ENCODE results near the gene ATXN7L3B. TPM values are rescaled to one million over a fixed set of nuclear protein-coding genes. Genes with fewer than 3 reads are reported as not detected.

Gene ATXN7L3B
- total and polyA plus RNA-seq, 2 of the 4 experiments (the other 2 are of a cell fraction): 12.9 to 21.7 TPM

GRCh38 chr12:74579981-74580380 lies 42.3 kb downstream of the ATXN7L3B start:
- BruUV-seq (replicated peaks): no TSS peak
- Histone ChIP-seq H3K4me2 (ENCODE audit: low read depth, low read length) (no peak overlapping the region), H2AK9ac (replicated peaks; ENCODE audit: low read depth, low read length, poor library complexity) (no peak overlapping the region), H4K5ac (ENCODE audit: low read depth, low read length) (no peak overlapping the region), H3K27me3 (ENCODE audit: control insufficient read depth, insufficient read depth, low read length) (no peaks in the 10 kb centered on the region), H3K9me1 (ENCODE audit: insufficient read depth, low read length) (no peaks in the 10 kb centered on the region), H2BK15ac (ENCODE audit: low read depth, low read length) (no peak overlapping the region), H3K23ac (ENCODE audit: low read depth, low read length) (no peak overlapping the region), H3K4me1 (ENCODE audit: control insufficient read depth, insufficient read depth, low read length) (no peaks in the 10 kb centered on the region), H2BK20ac (ENCODE audit: low read depth, low read length) (no peak overlapping the region), H4K20me1 (ENCODE audit: insufficient read depth, low read length) (no peaks in the 10 kb centered on the region), H3K27ac (ENCODE audit: insufficient read depth, low read length) (no peak overlapping the region), H3K79me1 (ENCODE audit: low read depth in 1 of 2, low read length in 2 of 2) (no peaks in the 10 kb centered on the region), H3K9ac (ENCODE audit: low read depth, low read length) (no peak overlapping the region), H4K91ac (ENCODE audit: insufficient read depth, low read depth, low read length) (no peak overlapping the region), H3K4ac (ENCODE audit: low read depth, low read length) (no peak overlapping the region), H3K18ac (ENCODE audit: low read depth, low read length) (no peak overlapping the region), H2AK5ac (ENCODE audit: low read depth, low read length) (no peak overlapping the region), H3K36me3 (ENCODE audit: control insufficient read depth, insufficient read depth, low read length) (no peaks in the 10 kb centered on the region), H2AFZ (replicated peaks; ENCODE audit: low read length, poor library complexity) (no peak overlapping the region), H3K9me3 (ENCODE audit: control insufficient read depth, insufficient read depth, low read length) (no peaks in the 10 kb centered on the region), H4K8ac (ENCODE audit: low read depth in 2 of 2, low read length in 2 of 2) (no peak overlapping the region), H3K14ac (replicated peaks; ENCODE audit: low read depth, low read length) (no peak overlapping the region), H3K4me3 (ENCODE audit: insufficient read depth, low read depth, low read length) (no peak overlapping the region), H2BK120ac (ENCODE audit: low read depth, low read length) (no peak overlapping the region), H3K56ac (ENCODE audit: extremely low read depth, insufficient read depth, low read length) (no peak overlapping the region), H2BK5ac (ENCODE audit: low read depth, low read length, poor library complexity, severe bottlenecking) (no peak overlapping the region)
- ChIA-PET CTCF (no interaction called here), POLR2A (ENCODE audit: unreplicated experiment) (no interaction called here)
- ATAC-seq (ENCODE audit: low read depth) (no peak), DNase-seq (no peak)
- dilution Hi-C loops (cut with HindIII; ENCODE audit: low sequenced_read_pairs, unreplicated experiment): no loop called here
- TF ChIP-seq NFE2L2 (IDR thresholded peaks at IDR 0.05; ENCODE audit: low read depth, low read length) (no peak), RAD21 (IDR thresholded peaks at IDR 0.05; ENCODE audit: low read length) (no peak), MAZ (IDR thresholded peaks at IDR 0.05; ENCODE audit: borderline replicate concordance, low read depth, low read length) (no peak), SMC3 (IDR thresholded peaks at IDR 0.05; ENCODE audit: low read depth, low read length) (no peak), RFX5 (IDR thresholded peaks at IDR 0.05; ENCODE audit: low read depth, low read length) (no peak), BHLHE40 (IDR thresholded peaks at IDR 0.05; ENCODE audit: low read depth, low read length) (no peak), CEBPB (IDR thresholded peaks at IDR 0.05; ENCODE audit: low read depth, low read length) (no peak), MXI1 (IDR thresholded peaks at IDR 0.05; ENCODE audit: borderline replicate concordance, low read depth, low read length) (no peak), ELK1 (IDR thresholded peaks at IDR 0.05; ENCODE audit: borderline replicate concordance, low read depth, low read length) (no peak), MAFK (IDR thresholded peaks at IDR 0.05; ENCODE audit: low read depth, low read length) (no peak), POLR2A (IDR thresholded peaks at IDR 0.05; ENCODE audit: low read depth, low read length) (no peak), CHD1 (IDR thresholded peaks at IDR 0.05; ENCODE audit: low read depth, low read length) (no peak)
- in situ Hi-C loops (cut with MboI; ENCODE audit: low sequenced_read_pairs): no loop called here
- intact Hi-C loops (cut with micrococcal nuclease): no loop called here
- no CpG with 5 or more reads among the region's 1 CpG for WGBS, 2 experiments (ENCODE audit: extremely low coverage in 2 of 2, insufficient read length in 1 of 2)
